ENCODE results near the gene SSH2. TPM values are rescaled to one million over a fixed set of nuclear protein-coding genes. Genes with fewer than 3 reads are reported as not detected.

Gene SSH2
- total RNA-seq, 4 donors from 2014 or later, result 14.7 to 33.6 (median 22.2) TPM

DNA sequence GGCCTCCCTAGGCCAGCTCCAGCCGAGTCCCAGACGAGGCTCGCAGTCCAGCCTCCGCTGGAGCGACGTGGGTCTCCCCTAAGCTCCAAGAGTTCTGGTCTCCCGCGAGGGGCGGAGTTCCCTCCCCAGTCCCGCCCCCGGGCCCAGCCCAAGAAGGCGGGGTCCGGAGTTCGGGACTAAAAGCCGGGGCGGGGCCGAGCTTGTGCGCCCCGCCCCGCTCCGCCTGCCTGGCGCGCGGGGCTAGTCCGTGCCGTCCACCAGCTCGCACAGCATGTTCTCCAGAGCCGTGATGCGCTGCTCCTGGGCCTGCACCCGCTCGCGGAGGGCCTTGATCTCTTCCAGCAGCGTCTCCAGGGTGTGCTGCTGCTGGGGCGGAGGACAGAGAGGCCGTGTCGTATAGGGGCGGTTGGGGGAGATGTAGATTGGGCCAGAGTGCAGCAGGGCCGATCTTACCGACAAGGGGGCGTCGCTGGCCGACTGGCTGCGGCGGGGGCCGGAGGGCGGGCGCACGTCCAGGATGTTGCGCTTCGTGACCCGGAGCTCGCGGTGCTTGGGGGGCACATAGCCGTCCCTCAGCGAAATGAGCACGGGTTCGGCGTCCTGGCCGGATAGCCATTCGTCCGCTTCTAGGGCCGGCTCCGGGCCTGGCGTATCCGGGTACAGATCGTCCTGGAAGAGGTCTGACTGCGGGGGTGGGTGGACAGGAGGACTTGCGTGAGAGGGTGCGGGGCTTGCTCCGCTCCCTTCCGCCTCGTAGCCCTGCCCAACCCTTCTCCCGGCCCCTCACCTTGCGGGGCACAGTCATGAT is 314.3 kb downstream of the SSH2 start:
- Histone ChIP-seq H3K9me3 (no peaks in the 10 kb centered on the region), H3K4me3 (peak overlapping the region; percentile 42), H3K36me3 (no peaks in the 10 kb centered on the region), H3K27me3 (peaks cover 6% of the 10 kb centered on the region), H3K27ac (peak overlapping the region; percentile 28), H3K4me1 (peaks cover 56% of the 10 kb centered on the region)
- DNase-seq (ENCODE audit: low spot score in 2 of 2), result peak; percentile 92 to 94
- no CpG with 5 or more reads among the region's 74 CpGs for WGBS
- no peak for TF ChIP-seq POLR2A (IDR thresholded peaks at IDR 0.05)
- TF ChIP-seq, protein P1, sequence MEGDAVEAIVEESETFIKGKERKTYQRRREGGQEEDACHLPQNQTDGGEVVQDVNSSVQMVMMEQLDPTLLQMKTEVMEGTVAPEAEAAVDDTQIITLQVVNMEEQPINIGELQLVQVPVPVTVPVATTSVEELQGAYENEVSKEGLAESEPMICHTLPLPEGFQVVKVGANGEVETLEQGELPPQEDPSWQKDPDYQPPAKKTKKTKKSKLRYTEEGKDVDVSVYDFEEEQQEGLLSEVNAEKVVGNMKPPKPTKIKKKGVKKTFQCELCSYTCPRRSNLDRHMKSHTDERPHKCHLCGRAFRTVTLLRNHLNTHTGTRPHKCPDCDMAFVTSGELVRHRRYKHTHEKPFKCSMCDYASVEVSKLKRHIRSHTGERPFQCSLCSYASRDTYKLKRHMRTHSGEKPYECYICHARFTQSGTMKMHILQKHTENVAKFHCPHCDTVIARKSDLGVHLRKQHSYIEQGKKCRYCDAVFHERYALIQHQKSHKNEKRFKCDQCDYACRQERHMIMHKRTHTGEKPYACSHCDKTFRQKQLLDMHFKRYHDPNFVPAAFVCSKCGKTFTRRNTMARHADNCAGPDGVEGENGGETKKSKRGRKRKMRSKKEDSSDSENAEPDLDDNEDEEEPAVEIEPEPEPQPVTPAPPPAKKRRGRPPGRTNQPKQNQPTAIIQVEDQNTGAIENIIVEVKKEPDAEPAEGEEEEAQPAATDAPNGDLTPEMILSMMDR (IDR thresholded peaks at IDR 0.05), result no peak
- no peak for TF ChIP-seq POLR2AphosphoS5 (IDR thresholded peaks at IDR 0.05)
- no peak for TF ChIP-seq EP300 (IDR thresholded peaks at IDR 0.05)

DNA sequence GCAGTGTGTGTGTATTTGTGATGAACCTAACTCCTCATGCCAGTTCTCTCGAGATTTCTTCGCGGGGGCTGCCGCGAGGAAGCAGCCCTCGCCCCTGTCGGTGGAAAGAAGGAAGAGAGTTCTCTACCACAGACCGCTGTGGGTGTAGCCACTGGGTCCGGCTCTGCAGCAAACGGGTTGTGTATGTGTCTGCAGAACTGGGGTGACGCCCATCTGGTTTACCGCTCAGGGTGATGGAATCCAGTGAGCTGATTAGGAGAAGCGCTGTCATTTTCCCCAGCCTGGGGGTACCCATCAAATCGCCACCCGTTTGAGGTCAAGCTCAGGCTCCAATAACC is 315.0 kb downstream of the SSH2 start:
- TF ChIP-seq, protein P1 (IDR thresholded peaks at IDR 0.05), result no peak
- TF ChIP-seq POLR2AphosphoS5 (IDR thresholded peaks at IDR 0.05) (no peak), EP300 (IDR thresholded peaks at IDR 0.05) (no peak), POLR2A (IDR thresholded peaks at IDR 0.05) (no peak)
- H3K9me3 ChIP-seq, result no peaks in the 10 kb centered on the region
- H3K4me1 ChIP-seq, result peaks cover 56% of the 10 kb centered on the region
- no peaks in the 10 kb centered on the region for H3K36me3 ChIP-seq
- H3K27me3 ChIP-seq, result peaks cover 6% of the 10 kb centered on the region
- H3K27ac ChIP-seq, result peak overlapping the region; percentile 28
- H3K4me3 ChIP-seq, result peak overlapping the region; percentile 42
- DNase-seq (ENCODE audit: low spot score in 2 of 2), result peak in 1 of 2 donors; percentile 80
- WGBS, result 20% methylated on average over 10 of the region's 15 CpGs

DNA sequence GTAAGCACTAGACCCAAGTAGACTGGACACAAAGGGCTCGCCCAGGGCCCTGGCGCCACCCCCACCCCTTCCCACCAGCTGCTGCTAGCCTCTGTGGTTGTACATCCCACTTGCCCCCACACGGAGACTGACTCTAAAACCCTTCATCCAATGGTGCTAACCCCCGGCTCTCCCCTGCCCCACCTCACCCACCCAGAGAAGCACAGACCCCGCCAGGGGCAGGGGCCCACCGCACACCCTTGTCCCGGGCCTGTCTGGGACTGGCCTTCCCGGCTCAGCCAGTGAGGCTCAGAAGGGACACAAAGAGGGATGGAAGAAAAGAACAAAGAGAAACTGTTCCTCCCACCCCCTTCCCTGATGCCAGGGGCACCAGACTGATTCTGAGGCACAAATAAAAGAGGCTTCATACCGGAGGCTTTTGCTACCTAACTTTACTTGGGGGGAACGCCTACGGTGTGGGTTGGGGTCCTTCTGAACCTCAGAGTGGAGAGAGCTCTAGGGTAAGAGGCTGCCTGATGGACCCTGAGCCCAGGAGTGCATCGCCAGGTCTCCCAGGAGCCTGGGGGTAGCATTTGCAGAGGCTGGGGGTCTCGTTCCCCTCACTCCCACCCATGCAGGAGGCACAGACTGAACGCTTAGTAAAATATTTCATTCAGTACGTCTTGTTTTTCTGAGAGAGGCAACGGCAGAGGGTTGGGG is 315.5 kb downstream of the SSH2 start:
- H3K36me3 ChIP-seq, result no peaks in the 10 kb centered on the region
- DNase-seq (ENCODE audit: low spot score in 2 of 2), result peak in 1 of 2 donors; percentile 66
- H3K27me3 ChIP-seq, result peaks cover 6% of the 10 kb centered on the region
- H3K9me3 ChIP-seq, result no peaks in the 10 kb centered on the region
- 56% methylated on average over 16 of the region's 16 CpGs for whole genome bisulfite sequencing
- H3K4me3 ChIP-seq, result peak overlapping the region; percentile 42
- H3K27ac ChIP-seq, result no peak overlapping the region
- H3K4me1 ChIP-seq, result peaks cover 56% of the 10 kb centered on the region
- TF ChIP-seq, protein P1 (IDR thresholded peaks at IDR 0.05), result no peak
- no peak for TF ChIP-seq POLR2AphosphoS5 (IDR thresholded peaks at IDR 0.05)
- TF ChIP-seq EP300 (IDR thresholded peaks at IDR 0.05), result no peak
- no peak for TF ChIP-seq POLR2A (IDR thresholded peaks at IDR 0.05)

DNA sequence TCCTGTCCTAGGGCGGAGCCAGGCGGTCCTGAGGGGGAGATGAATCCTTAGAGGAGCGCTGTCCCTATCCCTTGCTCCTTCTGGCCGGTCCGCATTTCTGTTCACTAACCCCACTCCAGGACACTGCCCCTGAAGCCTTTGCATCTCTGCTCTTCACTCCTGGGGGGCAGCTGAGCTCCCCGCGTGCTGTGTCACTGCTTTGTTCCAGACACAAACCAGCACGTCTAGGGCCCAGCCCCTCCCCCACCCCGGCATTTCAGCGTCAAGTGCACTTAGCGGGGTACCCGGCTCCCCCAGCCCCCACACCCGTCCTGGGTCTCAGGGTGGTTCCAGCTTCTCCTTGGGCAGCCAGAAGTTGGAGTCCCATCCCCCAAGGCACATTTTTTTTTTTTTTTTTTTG is 316.2 kb downstream of the SSH2 start:
- no peaks in the 10 kb centered on the region for H3K36me3 ChIP-seq
- peak in 1 of 2 donors; percentile 73 for DNase-seq (ENCODE audit: low spot score in 2 of 2)
- 19% methylated on average over 13 of the region's 13 CpGs for WGBS
- no peak for TF ChIP-seq EP300 (IDR thresholded peaks at IDR 0.05)
- TF ChIP-seq POLR2A (IDR thresholded peaks at IDR 0.05), result no peak
- TF ChIP-seq POLR2AphosphoS5 (IDR thresholded peaks at IDR 0.05), result no peak
- TF ChIP-seq, protein P1 (IDR thresholded peaks at IDR 0.05), result no peak
- no peak overlapping the region for H3K27ac ChIP-seq
- H3K4me3 ChIP-seq, result peak overlapping the region; percentile 32
- H3K9me3 ChIP-seq, result no peaks in the 10 kb centered on the region
- peaks cover 6% of the 10 kb centered on the region for H3K27me3 ChIP-seq
- H3K4me1 ChIP-seq, result peaks cover 56% of the 10 kb centered on the region

DNA sequence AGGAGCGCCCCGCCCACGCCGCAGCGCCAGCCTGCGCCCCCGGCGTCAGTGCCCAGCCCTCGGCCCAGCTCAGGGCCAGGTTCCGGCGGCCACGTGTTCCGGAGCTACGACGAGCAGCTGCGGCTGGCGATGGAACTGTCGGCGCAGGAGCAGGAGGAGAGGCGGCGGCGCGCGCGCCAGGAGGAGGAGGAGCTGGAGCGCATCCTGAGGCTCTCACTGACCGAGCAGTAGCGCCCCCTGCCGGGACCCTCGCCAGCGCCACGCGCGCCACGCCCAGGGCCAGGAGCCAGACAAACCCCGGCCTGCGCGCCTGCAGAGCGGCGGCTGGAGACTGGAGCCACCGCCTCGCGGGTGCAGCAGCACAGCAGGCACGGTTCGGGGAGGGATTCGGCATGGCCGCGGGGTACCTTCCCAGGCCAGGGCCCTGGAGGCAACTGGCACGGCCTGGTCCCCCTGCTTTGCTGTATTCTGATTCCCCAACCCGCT is 316.6 kb downstream of the SSH2 start:
- H3K4me1 ChIP-seq, result peaks cover 55% of the 10 kb centered on the region
- peak overlapping the region; percentile 32 for H3K4me3 ChIP-seq
- H3K36me3 ChIP-seq, result no peaks in the 10 kb centered on the region
- DNase-seq (ENCODE audit: low spot score in 2 of 2), result peak; percentile 96
- peaks cover 6% of the 10 kb centered on the region for H3K27me3 ChIP-seq
- no peak overlapping the region for H3K27ac ChIP-seq
- no peak for TF ChIP-seq POLR2A (IDR thresholded peaks at IDR 0.05)
- TF ChIP-seq, protein P1 (IDR thresholded peaks at IDR 0.05), result peak; percentile 72 to 93
- no peak for TF ChIP-seq EP300 (IDR thresholded peaks at IDR 0.05)
- TF ChIP-seq POLR2AphosphoS5 (IDR thresholded peaks at IDR 0.05), result peak in 1 of 3 donors; percentile 73
- WGBS, result no CpG with 5 or more reads among the region's 50 CpGs
- H3K9me3 ChIP-seq, result no peaks in the 10 kb centered on the region
